SU-DHL-6 (cell line): Measurements from ENCODE around the gene PRPF6.

Experiments used
- H2AFZ ChIP-seq: fragments of 200-600 bp; sonication (generic); 2 replicates; pipeline ENCODE4 v1.6.1; 2014; ENCODE audit warnings: low read depth, mild to moderate bottlenecking, moderate library complexity, mixed read lengths, antibody characterized with exemption, low read length; ENCODE audit not compliant: severe bottlenecking
- H3F3A ChIP-seq: fragments of 200-600 bp; shearing (Covaris generic); 2 replicates; pipeline ENCODE4 v1.6.0; 2016; ENCODE audit warnings: antibody characterized with exemption, mild to moderate bottlenecking; ENCODE audit not compliant: insufficient read depth
- H3K27ac ChIP-seq: fragments of 200-600 bp; sonication (generic); 2 replicates; pipeline ENCODE4 v1.5.1; 2016; ENCODE audit warnings: low read depth, mild to moderate bottlenecking, low read length, moderate library complexity, mixed read lengths
- H3K27me3 ChIP-seq: fragments of 200-600 bp; sonication (generic), shearing (Covaris generic); 2 replicates; pipeline ENCODE4 v1.6.0; 2014; ENCODE audit warnings: mild to moderate bottlenecking, low read length
- H3K36me3 ChIP-seq: fragments of 200-600 bp; sonication (generic); 2 replicates; pipeline ENCODE4 v1.6.1; 2014; ENCODE audit warnings: mild to moderate bottlenecking, low read length, mixed read lengths
- H3K4me2 ChIP-seq: fragments of 300-600, 200-600 bp; shearing (Covaris generic), sonication (generic); 2 replicates; pipeline ENCODE4 v1.6.0; 2014; ENCODE audit warnings: low read length, low read depth, mild to moderate bottlenecking; ENCODE audit not compliant: poor library complexity, severe bottlenecking
- H3K4me3 ChIP-seq: fragments of 200-600 bp; sonication (generic); 2 replicates; pipeline ENCODE4 v1.5.1; 2014; ENCODE audit warnings: antibody characterized with exemption, low read length, mild to moderate bottlenecking, mixed read lengths; ENCODE audit not compliant: insufficient read depth, poor library complexity, severe bottlenecking
- H3K79me2 ChIP-seq: fragments of 200-600 bp; sonication (generic); 2 replicates; pipeline ENCODE4 v1.6.1; 2014; ENCODE audit warnings: mild to moderate bottlenecking, low read length, moderate library complexity; ENCODE audit not compliant: insufficient read depth
- H3K9ac ChIP-seq: fragments of 200-600 bp; sonication (generic); 2 replicates; pipeline ENCODE4 v1.7.0; 2014; ENCODE audit warnings: mild to moderate bottlenecking, low read length
- H3K9me2 ChIP-seq: fragments of 200-600 bp; sonication (generic); replicated peaks from 2 replicates; pipeline ENCODE4 v1.6.1; 2014; ENCODE audit warnings: low read length; ENCODE audit not compliant: insufficient read depth
- H3K9me3 ChIP-seq: fragments of 200-600 bp; sonication (generic); 2 replicates; pipeline ENCODE4 v1.6.1; 2014; ENCODE audit warnings: low read length, mixed read lengths; ENCODE audit not compliant: insufficient read depth
- H4K20me1 ChIP-seq: fragments of 200-600 bp; sonication (generic); 2 replicates; pipeline ENCODE4 v1.6.1; 2014; ENCODE audit warnings: low read depth, mild to moderate bottlenecking, antibody characterized with exemption, low read length, moderate library complexity, mixed read lengths
- CTCF ChIP-seq: fragments of 200-600 bp; sonication (generic); IDR thresholded peaks from one replicate; pipeline ENCODE4 v1.5.1; 2017; ENCODE audit warnings: antibody characterized with exemption, mild to moderate bottlenecking, low read length, moderate library complexity; ENCODE audit not compliant: insufficient read depth, poor library complexity, severe bottlenecking
- EZH2phosphoT487 ChIP-seq: fragments of 200-600 bp; sonication (generic), shearing (Covaris generic); conservative IDR thresholded peaks from 2 replicates; pipeline ENCODE4 v1.6.1; 2018; ENCODE audit warnings: mild to moderate bottlenecking, antibody characterized with exemption, low read length, moderate library complexity, mixed read lengths

PRPF6 gene

GRCh38 chr20:63955281-63955826, 25.6 kb upstream of the PRPF6 start:
- H2AFZ ChIP-seq, result peak overlapping the region; percentile 100
- H3K27ac ChIP-seq, result peak overlapping the region; percentile 73
- peaks cover 7% of the 10 kb centered on the region; the same call in 1 of the 2 replicates for H3F3A ChIP-seq
- no peaks in the 10 kb centered on the region for H4K20me1 ChIP-seq
- H3K4me2 ChIP-seq, result peak overlapping the region; percentile 78
- no peaks in the 10 kb centered on the region for H3K9me2 ChIP-seq
- no peaks in the 10 kb centered on the region for H3K9me3 ChIP-seq
- TF ChIP-seq CTCF (peak; percentile 31), EZH2phosphoT487 (no peak)
- H3K27me3 ChIP-seq, result no peaks in the 10 kb centered on the region
- peak overlapping the region; percentile 100 for H3K9ac ChIP-seq
- peak overlapping the region; percentile 100 for H3K4me3 ChIP-seq
- peaks cover 39% of the 10 kb centered on the region for H3K79me2 ChIP-seq
- H3K36me3 ChIP-seq, result no peaks in the 10 kb centered on the region

GRCh38 chr20:63955827-63956663, 24.9 kb upstream of the PRPF6 start, which contains the start of gene UCKL1:
Gene UCKL1 (minus strand): TSS chr20:63956416. CDS start chr20:63956372, 44 bp downstream.
- TF ChIP-seq CTCF (no peak), EZH2phosphoT487 (no peak)
- no peaks in the 10 kb centered on the region for H3K36me3 ChIP-seq
- no peaks in the 10 kb centered on the region for H3K9me2 ChIP-seq
- H3K9me3 ChIP-seq, result no peaks in the 10 kb centered on the region
- peak within 1 kb of the TSS; percentile 100 for H3K9ac ChIP-seq
- H4K20me1 ChIP-seq, result no peaks in the 10 kb centered on the region
- peak within 1 kb of the TSS; percentile 95 for H3K4me2 ChIP-seq
- peak within 1 kb of the TSS; percentile 100 for H2AFZ ChIP-seq
- H3K27ac ChIP-seq, result peak within 1 kb of the TSS; percentile 73
- peaks cover 36% of the 10 kb centered on the region for H3K79me2 ChIP-seq
- H3F3A ChIP-seq, result peaks cover 6% of the 10 kb centered on the region; the same call in 1 of the 2 replicates
- peak within 1 kb of the TSS; percentile 100 for H3K4me3 ChIP-seq
- no peaks in the 10 kb centered on the region for H3K27me3 ChIP-seq

- no peaks in the 10 kb centered on the region for H4K20me1 ChIP-seq
- H3K9me2 ChIP-seq, result no peaks in the 10 kb centered on the region
- no peak for TF ChIP-seq CTCF
- no peak for TF ChIP-seq EZH2phosphoT487
- H3K27ac ChIP-seq, result peak overlapping the region; percentile 70
- no peaks in the 10 kb centered on the region for H3K9me3 ChIP-seq
- H3F3A ChIP-seq, result peaks cover 6% of the 10 kb centered on the region; the same call in 1 of the 2 replicates
- no peaks in the 10 kb centered on the region for H3K36me3 ChIP-seq
- peak overlapping the region; percentile 57 for H3K4me3 ChIP-seq
- H2AFZ ChIP-seq, result peak overlapping the region; percentile 91
- peak overlapping the region; percentile 58 for H3K9ac ChIP-seq
- H3K79me2 ChIP-seq, result peaks cover 34% of the 10 kb centered on the region
- H3K27me3 ChIP-seq, result no peaks in the 10 kb centered on the region
- H3K4me2 ChIP-seq, result peak overlapping the region; percentile 95
These were observed 24.3 kb upstream of the PRPF6 start for GRCh38 chr20:63956664-63957003.
